OCI-LY7 (cell line): ENCODE data around the gene ABCA2.

ENCODE experiments used
- CTCF ChIP-seq: fragments of 200-600 bp; sonication (generic); conservative IDR thresholded peaks from 2 replicates; pipeline ENCODE4 v1.5.1; 2014; ENCODE audit warnings: mild to moderate bottlenecking, antibody characterized with exemption, low read length, moderate library complexity, mixed read lengths
- EZH2phosphoT487 ChIP-seq: fragments of 200-600 bp; sonication (generic); IDR thresholded peaks from 2 replicates; pipeline ENCODE4 v1.6.1; 2018; ENCODE audit warnings: low read depth, borderline replicate concordance, mild to moderate bottlenecking, mixed run types, antibody characterized with exemption, low read length, moderate library complexity, mixed read lengths

GRCh38 chr9:136983167-136983566, 44.9 kb downstream of the ABCA2 start:
- no peak for TF ChIP-seq CTCF
- no peak for TF ChIP-seq EZH2phosphoT487
